ENCODE data around the gene ZNF652. TPM values are rescaled to one million over a fixed set of nuclear protein-coding genes. Genes with fewer than 3 reads are reported as not detected.

ZNF652 gene
- total RNA-seq, 1 experiment from 2014 or later = 42.8 TPM

GRCh38 chr17:49379926-49380325 lies 17.9 kb upstream of the ZNF652 start:
- CTCF ChIA-PET = interaction anchor here (1.7 kb wide), 1 partner anchor 11 kb away, joined by 4 read pairs; no protein-coding TSS in a partner anchor
- no peak overlapping the region for H3K27ac Mint-ChIP-seq (ENCODE audit: unreplicated experiment)
- H3K9me3 Mint-ChIP-seq (ENCODE audit: low read depth, unreplicated experiment) = peaks cover 14% of the 10 kb centered on the region
- TF ChIP-seq CTCF (IDR thresholded peaks at IDR 0.05; ENCODE audit: unreplicated experiment) = no peak
- no peak overlapping the region for H3K4me3 Mint-ChIP-seq (ENCODE audit: low read depth, unreplicated experiment)
- intact Hi-C loops (cut with micrococcal nuclease; ENCODE audit: unreplicated experiment) = no loop called here
- peaks cover 49% of the 10 kb centered on the region for H3K27me3 Mint-ChIP-seq (ENCODE audit: unreplicated experiment)
- DNase-seq = no peak
- H3K36me3 Mint-ChIP-seq (ENCODE audit: insufficient read depth, unreplicated experiment) = no peaks in the 10 kb centered on the region
- no TSS peak for BruUV-seq (replicated peaks)
- no peaks in the 10 kb centered on the region for H3K4me1 Mint-ChIP-seq (ENCODE audit: low read depth, unreplicated experiment)

- TF ChIP-seq CTCF (IDR thresholded peaks at IDR 0.05; ENCODE audit: unreplicated experiment) = no peak
- no TSS peak for BruUV-seq (replicated peaks)
- intact Hi-C loops (cut with micrococcal nuclease; ENCODE audit: unreplicated experiment) = no loop called here
- no peak overlapping the region for H3K27ac Mint-ChIP-seq (ENCODE audit: unreplicated experiment)
- peaks cover 14% of the 10 kb centered on the region for H3K9me3 Mint-ChIP-seq (ENCODE audit: low read depth, unreplicated experiment)
- H3K27me3 Mint-ChIP-seq (ENCODE audit: unreplicated experiment) = peaks cover 49% of the 10 kb centered on the region
- CTCF ChIA-PET = interaction anchor here (0.6 kb wide), 1 partner anchor 8 kb away, joined by 3 read pairs; no protein-coding TSS in a partner anchor
- DNase-seq = no peak
- no peaks in the 10 kb centered on the region for H3K36me3 Mint-ChIP-seq (ENCODE audit: insufficient read depth, unreplicated experiment)
- H3K4me3 Mint-ChIP-seq (ENCODE audit: low read depth, unreplicated experiment) = no peak overlapping the region
- no peaks in the 10 kb centered on the region for H3K4me1 Mint-ChIP-seq (ENCODE audit: low read depth, unreplicated experiment)
Observed at GRCh38 chr17:49378311-49378710, 16.3 kb upstream of the ZNF652 start.

- no peak for TF ChIP-seq CTCF (IDR thresholded peaks at IDR 0.05; ENCODE audit: unreplicated experiment)
- peaks cover 14% of the 10 kb centered on the region for H3K9me3 Mint-ChIP-seq (ENCODE audit: low read depth, unreplicated experiment)
- H3K27me3 Mint-ChIP-seq (ENCODE audit: unreplicated experiment) = peaks cover 25% of the 10 kb centered on the region
- CTCF ChIA-PET = interaction anchor here (0.7 kb wide), 1 partner anchor 175 kb away, joined by 4 read pairs; no protein-coding TSS in a partner anchor
- no peak overlapping the region for H3K4me3 Mint-ChIP-seq (ENCODE audit: low read depth, unreplicated experiment)
- DNase-seq = no peak
- intact Hi-C loops (cut with micrococcal nuclease; ENCODE audit: unreplicated experiment) = no loop called here
- H3K27ac Mint-ChIP-seq (ENCODE audit: unreplicated experiment) = no peak overlapping the region
- no peaks in the 10 kb centered on the region for H3K4me1 Mint-ChIP-seq (ENCODE audit: low read depth, unreplicated experiment)
- BruUV-seq (replicated peaks) = no TSS peak
- no peaks in the 10 kb centered on the region for H3K36me3 Mint-ChIP-seq (ENCODE audit: insufficient read depth, unreplicated experiment)
Observed at GRCh38 chr17:49375544-49375943, 13.5 kb upstream of the ZNF652 start.

GRCh38 chr17:49373115-49373514 lies 11.1 kb upstream of the ZNF652 start:
- no peak overlapping the region for H3K4me3 Mint-ChIP-seq (ENCODE audit: low read depth, unreplicated experiment)
- intact Hi-C loops (cut with micrococcal nuclease; ENCODE audit: unreplicated experiment) = no loop called here
- peaks cover 3% of the 10 kb centered on the region for H3K9me3 Mint-ChIP-seq (ENCODE audit: low read depth, unreplicated experiment)
- TF ChIP-seq CTCF (IDR thresholded peaks at IDR 0.05; ENCODE audit: unreplicated experiment) = no peak
- BruUV-seq (replicated peaks) = no TSS peak
- no peaks in the 10 kb centered on the region for H3K4me1 Mint-ChIP-seq (ENCODE audit: low read depth, unreplicated experiment)
- H3K27me3 Mint-ChIP-seq (ENCODE audit: unreplicated experiment) = peaks cover under 1% of the 10 kb centered on the region
- CTCF ChIA-PET = interaction anchor here (0.7 kb wide), 1 partner anchor 41 kb away, joined by 5 read pairs; no protein-coding TSS in a partner anchor
- DNase-seq = no peak
- no peak overlapping the region for H3K27ac Mint-ChIP-seq (ENCODE audit: unreplicated experiment)
- H3K36me3 Mint-ChIP-seq (ENCODE audit: insufficient read depth, unreplicated experiment) = no peaks in the 10 kb centered on the region

Data from Calu3 (cell line).